ACC112 (cell line): Measurements from ENCODE around the gene CCDC194.
"Not testable (repeated sequence)": the region's sequence is repeated elsewhere in the genome, so short reads cannot be mapped to it uniquely, and the experiment has no call there.

ENCODE experiments used
- H2AFZ ChIP-seq: fragments of 200-600 bp; sonication (generic); one replicate; pipeline ENCODE4 v1.6.0; 2017; ENCODE audit warnings: antibody characterized with exemption, low read length; ENCODE audit not compliant: unreplicated experiment
- H3K27ac ChIP-seq: fragments of 200-600 bp; sonication (generic); 2 replicates; pipeline ENCODE4 v1.5.1; 2014; ENCODE audit warnings: low read depth, mild to moderate bottlenecking, antibody characterized with exemption, low read length, moderate library complexity
- H3K27me3 ChIP-seq: fragments of 200-600 bp; sonication (generic); 2 replicates; pipeline ENCODE4 v1.6.1; 2014; ENCODE audit warnings: mild to moderate bottlenecking, antibody characterized with exemption, low read length, moderate library complexity, mixed read lengths; ENCODE audit not compliant: insufficient read depth
- H3K36me3 ChIP-seq: fragments of 200-600 bp; sonication (generic); 2 replicates; pipeline ENCODE4 v1.6.1; 2016; ENCODE audit warnings: mild to moderate bottlenecking, antibody characterized with exemption, low read length, moderate library complexity, mixed read lengths; ENCODE audit not compliant: insufficient read depth
- H3K4me1 ChIP-seq: fragments of 200-600 bp; sonication (generic); one replicate; pipeline ENCODE4 v1.6.1; 2016; ENCODE audit warnings: low read length, mixed read lengths; ENCODE audit not compliant: insufficient read depth, unreplicated experiment, control insufficient read depth
- H3K4me3 ChIP-seq: fragments of 200-600 bp; sonication (generic); 2 replicates; pipeline ENCODE4 v1.5.1; 2014; ENCODE audit warnings: mild to moderate bottlenecking, low read depth, low read length
- H3K79me2 ChIP-seq: fragments of 200-600 bp; sonication (generic); one replicate; pipeline ENCODE4 v1.6.0; 2016; ENCODE audit warnings: low read length; ENCODE audit not compliant: control insufficient read depth, unreplicated experiment, insufficient read depth

Gene CCDC194

DNA sequence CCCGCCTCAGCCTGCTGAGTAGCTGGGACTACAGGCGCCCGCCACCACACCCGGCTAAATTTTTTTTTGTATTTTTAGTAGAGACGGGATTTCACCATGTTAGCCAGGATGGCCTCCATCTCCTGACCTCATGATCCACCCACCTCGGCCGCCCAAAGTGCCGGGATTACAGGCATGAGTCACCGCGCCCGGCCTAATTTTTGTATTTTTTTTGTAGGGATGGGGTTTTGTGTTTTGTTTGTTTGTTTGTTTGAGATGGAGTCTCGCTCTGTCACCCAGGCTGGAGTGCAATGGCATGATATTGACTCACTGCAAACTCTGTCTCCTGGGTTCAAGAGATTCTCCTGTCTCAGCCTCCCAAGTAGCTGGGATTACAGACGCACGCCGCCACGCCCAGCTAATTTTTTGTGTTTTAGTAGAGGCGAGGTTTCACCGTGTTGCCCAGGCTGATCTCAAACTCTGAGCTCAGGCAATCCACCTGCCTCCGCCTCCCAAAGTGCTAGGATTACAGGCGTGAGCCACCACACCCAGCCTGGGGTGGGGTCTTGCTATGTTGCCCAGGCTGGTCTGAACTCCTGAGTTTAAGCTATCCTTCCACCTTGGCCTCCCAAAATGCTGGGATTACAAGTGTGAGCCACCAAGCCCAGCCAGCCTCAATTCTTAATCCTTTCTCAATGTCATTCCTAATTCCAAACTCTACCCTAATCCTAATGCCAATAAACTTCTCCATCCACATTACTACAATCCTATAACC lies 30.0 kb downstream of the CCDC194 start:
- not testable (repeated sequence) for H3K79me2 ChIP-seq, H3K4me3 ChIP-seq

DNA sequence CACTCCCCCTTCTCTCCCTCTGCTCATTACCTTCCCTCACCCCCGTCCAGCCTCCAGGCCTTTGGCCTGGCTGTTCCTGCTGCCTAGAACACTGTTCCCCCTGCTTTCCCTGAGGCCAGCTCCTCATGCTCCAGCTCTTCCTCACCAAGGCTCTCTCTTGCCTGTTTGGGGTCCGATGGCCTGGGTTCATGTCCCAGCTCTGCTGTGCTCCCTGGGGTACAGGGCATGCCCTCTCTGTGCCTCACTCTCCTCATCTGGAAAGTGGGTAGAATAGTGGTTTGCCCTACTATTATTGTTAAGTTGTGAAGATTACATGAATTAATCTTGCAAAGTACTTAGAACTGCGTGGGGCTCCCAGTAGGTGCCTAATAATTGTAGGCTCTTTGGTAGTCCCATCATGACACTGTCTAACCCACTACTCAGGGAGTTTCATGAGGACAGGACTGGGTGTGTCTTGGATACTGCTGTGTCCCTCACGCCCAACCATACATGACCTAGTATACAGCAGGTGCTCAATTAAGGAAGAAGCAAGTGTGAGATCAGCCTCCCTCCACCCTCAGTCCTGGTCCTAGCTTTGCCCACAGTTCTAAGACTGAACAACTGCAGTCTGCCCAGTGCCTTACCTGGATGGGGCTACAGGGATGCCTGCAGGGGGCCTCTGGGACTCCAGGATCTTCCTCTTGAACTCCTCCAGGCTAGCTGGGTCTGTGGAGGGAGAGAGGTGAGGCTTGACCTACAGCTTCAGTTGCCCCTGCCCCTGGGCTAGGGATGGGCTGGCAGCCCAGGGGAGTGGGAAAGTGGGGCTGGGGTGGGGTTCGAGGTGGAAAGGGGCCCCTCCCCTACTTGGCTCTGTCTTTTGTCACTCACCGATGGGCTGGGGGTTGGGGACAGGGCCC lies 33.8 kb downstream of the CCDC194 start:
- Histone ChIP-seq H2AFZ (no peak overlapping the region), H3K36me3 (no peaks in the 10 kb centered on the region)

More for the DNA sequence above, 30.0 kb downstream of the CCDC194 start:
- H2AFZ ChIP-seq, H3K27ac ChIP-seq, H3K36me3 ChIP-seq, H3K27me3 ChIP-seq, H3K4me1 ChIP-seq: not testable (repeated sequence)

GRCh38 chr19:17358395-17358794 lies 35.6 kb downstream of the CCDC194 start:
- Histone ChIP-seq H3K4me3 (no peak overlapping the region), H3K79me2 (no peaks in the 10 kb centered on the region), H3K27ac (peak overlapping the region; percentile 34; the same call in 1 of the 2 replicates), H3K27me3 (no peaks in the 10 kb centered on the region), H3K4me1 (no peaks in the 10 kb centered on the region), H2AFZ (no peak overlapping the region), H3K36me3 (no peaks in the 10 kb centered on the region)

More for the DNA sequence above, 33.8 kb downstream of the CCDC194 start:
- Histone ChIP-seq H3K27ac (no peak overlapping the region), H3K4me1 (no peaks in the 10 kb centered on the region), H3K27me3 (no peaks in the 10 kb centered on the region), H3K4me3 (no peak overlapping the region), H3K79me2 (no peaks in the 10 kb centered on the region)

DNA sequence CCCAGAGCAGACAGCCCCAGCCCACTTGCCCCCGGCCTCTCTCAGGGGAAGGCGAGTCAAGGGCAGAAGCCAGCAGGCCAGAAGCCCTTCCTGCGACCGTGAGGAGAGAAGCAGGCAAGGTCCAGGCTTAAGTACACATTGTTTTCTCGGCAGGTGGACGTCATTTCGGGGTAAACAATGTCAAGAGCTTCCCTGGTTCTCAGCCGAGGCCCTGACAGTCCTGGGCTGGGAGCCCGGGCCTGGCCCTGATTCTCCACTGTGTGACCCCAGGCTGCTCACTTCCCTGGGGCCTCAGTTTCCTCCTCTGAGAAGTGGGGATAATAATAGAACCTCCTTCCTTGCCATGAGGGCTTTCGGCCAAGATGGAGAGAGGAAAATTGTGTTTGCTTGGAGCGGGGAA lies 36.3 kb downstream of the CCDC194 start:
- Histone ChIP-seq H3K4me1 (no peaks in the 10 kb centered on the region), H3K4me3 (no peak overlapping the region), H3K36me3 (no peaks in the 10 kb centered on the region), H3K27me3 (no peaks in the 10 kb centered on the region), H2AFZ (no peak overlapping the region), H3K79me2 (no peaks in the 10 kb centered on the region), H3K27ac (peak overlapping the region; percentile 34; the same call in 1 of the 2 replicates)

- H3K79me2 ChIP-seq = no peaks in the 10 kb centered on the region
- no peak overlapping the region for H3K27ac ChIP-seq
- H3K27me3 ChIP-seq = no peaks in the 10 kb centered on the region
- no peak overlapping the region for H3K4me3 ChIP-seq
- no peak overlapping the region for H2AFZ ChIP-seq
- no peaks in the 10 kb centered on the region for H3K36me3 ChIP-seq
- no peaks in the 10 kb centered on the region for H3K4me1 ChIP-seq
Measured at GRCh38 chr19:17357078-17357666, 36.8 kb downstream of the CCDC194 start.

GRCh38 chr19:17353386-17353785 lies 40.6 kb downstream of the CCDC194 start:
- no peak overlapping the region for H2AFZ ChIP-seq
- no peaks in the 10 kb centered on the region for H3K27me3 ChIP-seq
- no peak overlapping the region for H3K27ac ChIP-seq
- H3K4me3 ChIP-seq = no peak overlapping the region
- H3K79me2 ChIP-seq = no peaks in the 10 kb centered on the region
- H3K36me3 ChIP-seq = no peaks in the 10 kb centered on the region
- peaks cover 4% of the 10 kb centered on the region for H3K4me1 ChIP-seq

DNA sequence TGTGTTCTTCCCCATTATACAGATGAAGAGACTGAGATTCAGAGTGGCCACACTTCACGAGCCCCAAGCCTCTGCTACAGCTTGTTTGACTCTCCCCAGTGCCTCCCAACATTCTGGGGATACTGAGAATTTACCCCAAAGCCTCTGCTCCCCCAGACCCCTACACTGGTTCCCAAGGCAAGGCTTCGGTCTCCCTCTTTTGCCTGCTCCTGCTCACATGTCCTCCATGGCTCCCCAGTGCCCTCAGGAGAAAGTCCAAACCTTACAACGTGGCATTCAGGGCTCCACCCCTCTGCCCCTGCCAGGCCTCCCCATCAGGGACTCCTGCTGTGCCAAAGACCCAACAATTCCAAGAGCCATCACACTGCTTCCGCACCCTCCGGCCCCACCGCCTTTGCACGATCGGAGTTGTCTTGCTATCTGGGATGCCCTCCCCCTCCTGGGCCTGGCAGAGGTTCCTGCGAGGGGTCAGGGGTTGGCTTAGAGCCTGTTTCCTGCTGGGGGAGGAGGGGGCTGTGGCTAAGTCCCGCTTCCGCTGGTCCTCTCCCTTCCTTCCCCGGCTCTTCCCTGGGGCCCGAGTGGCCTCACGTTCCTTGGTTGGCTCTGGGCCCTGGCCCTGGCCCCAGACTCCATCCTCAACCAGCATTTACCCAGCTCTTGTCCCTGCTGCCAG lies 41.3 kb downstream of the CCDC194 start:
- no peaks in the 10 kb centered on the region for H3K36me3 ChIP-seq
- peaks cover 4% of the 10 kb centered on the region for H3K4me1 ChIP-seq
- no peak overlapping the region for H3K4me3 ChIP-seq
- H2AFZ ChIP-seq = no peak overlapping the region
- H3K79me2 ChIP-seq = no peaks in the 10 kb centered on the region
- no peak overlapping the region for H3K27ac ChIP-seq
- H3K27me3 ChIP-seq = no peaks in the 10 kb centered on the region

GRCh38 chr19:17351815-17352435 lies 42.1 kb downstream of the CCDC194 start:
- no peak overlapping the region for H2AFZ ChIP-seq
- no peak overlapping the region for H3K27ac ChIP-seq
- H3K4me3 ChIP-seq = no peak overlapping the region
- H3K36me3 ChIP-seq = no peaks in the 10 kb centered on the region
- H3K4me1 ChIP-seq = peaks cover 11% of the 10 kb centered on the region
- no peaks in the 10 kb centered on the region for H3K27me3 ChIP-seq
- H3K79me2 ChIP-seq = no peaks in the 10 kb centered on the region

DNA sequence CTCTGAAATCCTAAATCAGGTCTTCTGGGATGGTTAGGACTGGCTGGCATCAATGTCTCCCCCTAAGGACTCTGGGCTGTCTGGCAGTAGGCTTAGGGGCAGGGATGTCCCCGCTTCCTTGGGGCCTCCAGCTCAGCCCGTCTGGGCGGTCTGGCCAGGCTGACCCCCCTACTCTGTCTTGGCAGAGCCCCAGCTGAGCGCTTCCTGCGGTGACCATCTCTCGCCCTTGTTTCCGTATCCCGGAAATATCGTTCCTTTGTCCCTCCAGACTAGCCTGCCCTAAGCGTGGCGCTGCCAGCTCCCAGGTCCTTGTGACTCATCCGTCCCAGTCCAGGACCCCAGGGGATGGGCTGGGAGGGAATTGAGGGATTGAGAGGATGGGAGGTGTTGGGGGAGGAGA lies 45.3 kb downstream of the CCDC194 start:
- no peaks in the 10 kb centered on the region for H3K27me3 ChIP-seq
- H3K4me3 ChIP-seq = peak overlapping the region; percentile 58
- no peaks in the 10 kb centered on the region for H3K79me2 ChIP-seq
- H3K4me1 ChIP-seq = peaks cover 12% of the 10 kb centered on the region
- no peaks in the 10 kb centered on the region for H3K36me3 ChIP-seq
- H2AFZ ChIP-seq = no peak overlapping the region
- H3K27ac ChIP-seq = peak overlapping the region; percentile 47; the same call in 1 of the 2 replicates

DNA sequence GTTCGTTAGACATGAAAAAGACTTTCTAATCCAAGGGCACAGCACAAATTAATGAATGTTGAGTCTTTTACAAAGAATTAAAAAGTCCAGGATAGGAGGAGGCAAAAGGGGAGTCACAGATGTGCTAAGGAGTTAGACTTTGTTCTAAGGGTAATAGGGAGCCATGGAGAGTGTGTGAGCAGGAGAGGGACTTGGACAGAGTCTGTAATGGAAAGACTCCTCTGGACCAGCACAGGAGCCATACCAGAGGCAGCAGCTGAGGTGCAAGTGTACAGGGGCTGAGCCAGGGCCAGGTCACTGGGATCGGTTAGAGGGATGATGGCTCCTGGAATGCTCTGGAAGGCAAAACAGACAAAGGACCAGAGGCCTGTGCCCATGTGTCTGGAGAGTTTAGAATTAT lies 46.1 kb downstream of the CCDC194 start:
- Histone ChIP-seq H3K79me2 (no peaks in the 10 kb centered on the region), H3K36me3 (no peaks in the 10 kb centered on the region), H3K4me1 (peaks cover 12% of the 10 kb centered on the region), H3K4me3 (no peak overlapping the region), H2AFZ (no peak overlapping the region), H3K27ac (peak overlapping the region; percentile 36; the same call in 1 of the 2 replicates), H3K27me3 (no peaks in the 10 kb centered on the region)
